Measurements from ENCODE around the gene NPIPB6. TPM values are rescaled to one million over a fixed set of nuclear protein-coding genes. Genes with fewer than 3 reads are reported as not detected.
"Not testable (repeated sequence)": the region's sequence is repeated elsewhere in the genome, so short reads cannot be mapped to it uniquely, and the experiment has no call there.

Gene NPIPB6
- 1.7 TPM for total RNA-seq

GRCh38 chr16:28363408-28363807, at the start of gene NPIPB6:
TSS of gene NPIPB6 (minus strand) at chr16:28363508. CDS start at chr16:28362822, 686 bp downstream.
- H3K27ac ChIP-seq; H3K4me3 ChIP-seq; intact Hi-C loops (cut with DNase I); H3K27me3 ChIP-seq; DNase-seq (ENCODE audit: low spot score in 2 of 2); H3K4me1 ChIP-seq; H3K36me3 ChIP-seq; H3K9me3 ChIP-seq: not testable (repeated sequence)

GRCh38 chr16:28403220-28404072, 40.1 kb upstream of the NPIPB6 start, which contains the start of gene EIF3CL:
TSS of gene EIF3CL (minus strand) at chr16:28403841. CDS start at chr16:28403618, 223 bp downstream.
- H3K4me3 ChIP-seq, result peak within 1 kb of the TSS in 1 of 2 donors; percentile 51
- intact Hi-C loops (cut with DNase I); H3K27me3 ChIP-seq: not testable (repeated sequence)

GRCh38 chr16:28392054-28392453, 28.7 kb upstream of the NPIPB6 start:
- H3K4me1 ChIP-seq; DNase-seq (ENCODE audit: low spot score in 2 of 2); H3K27ac ChIP-seq; H3K27me3 ChIP-seq; H3K36me3 ChIP-seq; intact Hi-C loops (cut with DNase I); H3K4me3 ChIP-seq; H3K9me3 ChIP-seq: not testable (repeated sequence)

More at GRCh38 chr16:28403220-28404072, 40.1 kb upstream of the NPIPB6 start, which contains the start of gene EIF3CL:
- H3K4me1 ChIP-seq; H3K36me3 ChIP-seq; H3K9me3 ChIP-seq; DNase-seq (ENCODE audit: low spot score in 2 of 2); H3K27ac ChIP-seq: not testable (repeated sequence)

DNA sequence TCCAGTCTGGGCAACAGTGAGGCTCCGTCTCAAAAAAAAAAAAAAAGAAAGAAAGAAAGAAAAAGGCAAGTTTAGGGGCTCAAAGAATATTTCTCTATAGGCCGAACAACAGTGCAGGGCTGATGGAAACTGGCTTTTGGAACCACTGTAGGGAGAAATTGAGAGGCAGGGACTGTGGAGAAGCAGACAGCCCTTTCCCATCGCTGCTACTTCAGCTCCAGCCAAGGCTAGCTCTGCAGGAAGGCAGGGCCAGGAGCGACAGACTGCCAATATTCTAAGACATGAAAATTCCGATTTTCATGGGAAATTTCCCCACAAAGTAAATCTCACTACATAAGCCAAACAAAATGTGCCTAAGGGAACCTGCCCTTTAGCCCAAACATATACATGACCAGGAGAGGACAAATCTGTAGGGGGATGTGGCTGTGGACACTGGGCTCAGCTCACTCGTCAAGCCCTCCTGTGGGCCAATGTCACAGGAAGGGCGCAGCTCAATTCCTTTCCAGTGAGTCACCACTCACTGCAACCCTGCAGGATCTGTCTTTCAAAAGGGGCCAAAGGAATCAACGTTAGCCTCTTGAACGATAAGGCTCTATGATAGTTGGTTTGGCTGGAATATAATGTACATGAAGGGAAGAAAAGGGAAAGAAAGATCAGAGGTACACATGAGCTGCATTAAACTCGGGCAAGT, 19.0 kb upstream of the NPIPB6 start:
- intact Hi-C loops (cut with DNase I); H3K4me1 ChIP-seq; H3K36me3 ChIP-seq; H3K9me3 ChIP-seq; H3K27ac ChIP-seq; H3K27me3 ChIP-seq; DNase-seq (ENCODE audit: low spot score in 2 of 2); H3K4me3 ChIP-seq: not testable (repeated sequence)

DNA sequence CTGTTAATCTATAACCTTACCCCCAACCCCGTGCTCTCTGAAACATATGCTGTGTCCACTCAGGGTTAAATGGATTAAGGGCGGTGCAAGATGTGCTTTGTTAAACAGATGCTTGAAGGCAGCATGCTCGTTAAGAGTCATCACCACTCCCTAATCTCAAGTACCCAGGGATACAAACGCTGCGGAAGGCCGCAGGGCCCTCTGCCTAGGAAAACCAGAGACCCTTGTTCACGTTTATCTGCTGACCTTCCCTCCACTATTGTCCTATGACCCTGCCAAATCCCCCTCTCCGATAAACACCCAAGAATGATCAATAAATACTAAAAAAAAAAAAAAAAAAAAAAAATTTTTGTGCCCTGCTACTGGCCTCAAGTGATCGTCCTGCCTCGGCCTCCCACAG, 14.5 kb upstream of the NPIPB6 start:
- H3K9me3 ChIP-seq; DNase-seq (ENCODE audit: low spot score in 2 of 2); H3K4me1 ChIP-seq; H3K4me3 ChIP-seq; H3K36me3 ChIP-seq; H3K27me3 ChIP-seq; H3K27ac ChIP-seq; intact Hi-C loops (cut with DNase I): not testable (repeated sequence)

GRCh38 chr16:28377108-28377625, 13.9 kb upstream of the NPIPB6 start:
- intact Hi-C loops (cut with DNase I); H3K4me3 ChIP-seq; H3K36me3 ChIP-seq; H3K9me3 ChIP-seq; H3K4me1 ChIP-seq; H3K27ac ChIP-seq; H3K27me3 ChIP-seq: not testable (repeated sequence)
- peak in 1 of 2 donors; percentile 38 for DNase-seq (ENCODE audit: low spot score in 2 of 2)

DNA sequence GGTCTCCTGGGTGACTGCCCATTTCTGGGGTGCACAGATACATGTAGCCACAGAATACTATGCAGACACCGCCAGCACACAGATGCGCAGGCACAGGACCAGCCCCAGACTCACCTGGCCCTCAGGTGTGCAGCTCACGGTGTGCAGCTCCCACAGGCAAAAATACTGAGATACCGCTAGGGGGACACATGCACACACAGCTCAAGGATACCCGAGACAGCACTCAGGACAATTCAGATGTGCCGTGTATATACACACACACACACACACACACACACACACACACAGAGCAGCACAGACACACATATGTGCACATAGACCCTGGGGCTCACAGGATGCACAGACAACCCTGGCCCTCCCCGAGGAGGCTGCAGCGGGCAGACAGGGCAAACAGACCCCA, 11.8 kb upstream of the NPIPB6 start:
- H3K27ac ChIP-seq; H3K36me3 ChIP-seq; intact Hi-C loops (cut with DNase I); H3K4me3 ChIP-seq; H3K4me1 ChIP-seq; H3K27me3 ChIP-seq; H3K9me3 ChIP-seq; DNase-seq (ENCODE audit: low spot score in 2 of 2): not testable (repeated sequence)

DNA sequence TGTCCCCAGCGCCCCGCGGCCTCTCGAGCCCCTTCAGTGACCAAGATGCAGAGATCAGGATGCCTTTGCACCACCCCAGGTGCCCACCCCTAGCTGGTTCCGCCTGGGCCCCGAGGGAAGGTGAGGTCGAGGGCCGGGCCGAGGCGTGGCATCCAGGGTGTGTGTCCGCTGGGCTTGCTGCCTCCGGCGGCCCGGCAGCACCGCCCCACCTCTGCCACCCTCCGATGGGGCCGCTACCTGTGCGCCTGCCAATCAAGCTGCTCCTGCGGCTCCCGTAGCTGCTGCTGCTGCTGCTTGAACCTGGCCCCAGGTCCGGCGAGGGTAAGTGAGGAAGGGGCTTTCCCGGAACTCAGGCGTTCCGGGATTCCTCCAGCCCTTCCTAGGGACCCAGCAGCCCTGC, 11.0 kb upstream of the NPIPB6 start:
- H3K4me3 ChIP-seq; intact Hi-C loops (cut with DNase I); H3K36me3 ChIP-seq; H3K27ac ChIP-seq; H3K4me1 ChIP-seq; H3K27me3 ChIP-seq; H3K9me3 ChIP-seq: not testable (repeated sequence)
- DNase-seq (ENCODE audit: low spot score in 2 of 2), result peak in 1 of 2 donors; percentile 2

DNA sequence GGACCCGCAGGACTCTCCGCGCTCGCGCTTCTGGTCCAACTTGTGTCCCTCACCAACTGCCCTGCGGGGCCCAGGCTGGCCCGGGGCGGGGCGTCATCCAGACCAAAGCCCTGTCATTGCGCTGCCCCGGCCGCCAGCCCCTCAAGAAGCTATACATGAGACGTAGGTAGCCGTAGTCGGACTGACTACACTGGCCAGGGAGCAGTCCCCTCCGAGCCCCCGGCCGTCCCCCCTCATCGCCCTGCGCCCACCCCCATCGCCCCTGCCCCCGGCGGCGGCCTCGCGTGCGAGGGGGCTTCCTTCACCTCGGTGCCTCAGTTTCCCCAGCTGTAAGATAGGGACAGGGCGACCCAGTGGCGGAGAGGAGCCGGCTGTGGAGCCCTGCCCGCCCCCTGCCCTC, 4.6 kb upstream of the NPIPB6 start:
- H3K27ac ChIP-seq; H3K4me1 ChIP-seq; intact Hi-C loops (cut with DNase I); H3K36me3 ChIP-seq; DNase-seq (ENCODE audit: low spot score in 2 of 2); H3K27me3 ChIP-seq; H3K9me3 ChIP-seq; H3K4me3 ChIP-seq: not testable (repeated sequence)

DNA sequence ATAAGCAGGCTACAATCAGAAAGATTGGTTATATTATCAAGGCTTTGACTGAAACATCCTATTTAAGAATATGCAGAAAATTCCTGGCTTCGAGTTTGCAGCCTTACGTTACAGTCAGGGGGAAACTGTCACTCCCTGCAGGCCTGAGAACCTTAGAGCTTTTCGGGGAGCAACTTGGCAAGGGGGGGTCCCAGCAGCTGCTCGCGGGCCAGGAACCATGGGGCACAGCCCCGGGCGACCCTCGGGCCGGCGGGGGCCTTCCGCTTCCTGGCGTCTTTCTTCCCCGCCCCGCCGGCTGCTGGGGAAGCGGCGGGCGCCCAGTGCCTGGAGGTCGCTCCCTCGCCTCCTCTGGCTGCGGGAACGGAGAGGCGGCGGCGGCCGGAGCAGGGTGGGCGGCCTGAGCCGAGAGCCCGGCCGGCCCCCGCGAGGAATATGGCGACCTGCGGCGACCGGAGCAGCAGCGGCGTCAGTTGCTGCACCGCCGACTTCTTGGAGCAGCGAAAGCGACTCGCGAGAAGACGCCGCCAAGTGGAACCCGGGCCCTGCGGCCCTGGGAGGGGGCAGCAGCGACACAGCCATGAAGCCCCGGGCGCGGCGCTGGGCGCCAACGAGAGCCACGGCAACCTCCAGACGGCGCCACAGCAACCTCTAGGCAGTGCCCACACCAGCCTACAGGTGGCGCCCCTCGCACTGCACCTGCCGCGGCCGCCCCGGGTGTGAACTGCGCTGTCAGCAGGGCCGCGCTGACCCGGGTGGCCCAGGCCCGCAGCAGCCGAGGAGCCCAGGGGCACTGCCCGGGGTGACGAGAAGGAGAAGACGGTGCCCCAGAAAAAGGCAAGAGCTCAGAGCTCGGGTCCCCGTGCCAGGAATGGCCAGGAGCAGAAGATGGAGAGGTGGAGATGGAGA, 1.2 kb upstream of the NPIPB6 start:
- H3K4me3 ChIP-seq; H3K36me3 ChIP-seq; H3K9me3 ChIP-seq; H3K4me1 ChIP-seq; H3K27ac ChIP-seq; H3K27me3 ChIP-seq; intact Hi-C loops (cut with DNase I); DNase-seq (ENCODE audit: low spot score in 2 of 2): not testable (repeated sequence)

DNA sequence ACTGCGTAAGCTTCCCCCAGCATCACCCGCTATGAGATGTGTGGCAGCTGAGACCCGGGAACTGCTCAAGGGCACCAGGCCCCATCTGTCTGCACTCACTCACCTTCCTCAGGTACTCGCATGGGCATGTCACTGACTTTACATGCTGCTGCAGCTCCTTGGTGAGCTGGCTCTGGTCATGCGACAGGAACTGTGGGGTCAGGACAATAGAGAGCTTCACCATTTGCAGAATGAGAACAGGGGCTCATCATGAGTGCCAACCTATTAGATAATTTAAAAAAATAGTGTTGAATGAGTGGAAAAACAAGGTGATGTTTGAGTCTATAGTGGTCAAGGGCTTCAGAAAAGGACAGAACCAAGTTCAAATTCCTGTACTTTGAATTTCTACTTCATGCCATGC, 708 bp downstream of the NPIPB6 start:
- DNase-seq (ENCODE audit: low spot score in 2 of 2); H3K27ac ChIP-seq; H3K27me3 ChIP-seq; H3K36me3 ChIP-seq; intact Hi-C loops (cut with DNase I); H3K9me3 ChIP-seq; H3K4me3 ChIP-seq; H3K4me1 ChIP-seq: not testable (repeated sequence)

DNA sequence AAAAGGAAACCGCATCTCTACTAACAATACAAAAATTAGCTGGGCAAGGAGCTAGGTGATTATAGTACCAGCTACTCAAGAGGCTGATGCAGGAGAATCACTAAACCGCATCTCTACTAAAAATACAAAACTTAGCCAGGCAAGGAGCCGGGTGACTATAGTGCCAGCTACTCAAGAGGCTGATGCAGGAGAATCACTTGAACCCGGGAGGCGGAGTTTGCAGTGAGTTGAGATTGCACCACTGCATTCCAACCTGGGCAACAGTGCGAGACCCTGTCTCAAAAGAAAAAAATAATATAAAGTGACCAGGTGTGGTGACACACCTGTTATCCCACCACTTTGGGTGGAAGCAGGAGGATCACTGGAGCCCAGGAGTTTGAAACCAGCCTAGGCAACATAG, 25.1 kb downstream of the NPIPB6 start:
- H3K27me3 ChIP-seq; H3K27ac ChIP-seq; intact Hi-C loops (cut with DNase I); DNase-seq (ENCODE audit: low spot score in 2 of 2); H3K4me3 ChIP-seq; H3K36me3 ChIP-seq; H3K4me1 ChIP-seq; H3K9me3 ChIP-seq: not testable (repeated sequence)

- H3K4me3 ChIP-seq; DNase-seq (ENCODE audit: low spot score in 2 of 2); H3K9me3 ChIP-seq; H3K27me3 ChIP-seq; H3K27ac ChIP-seq; H3K36me3 ChIP-seq; intact Hi-C loops (cut with DNase I); H3K4me1 ChIP-seq: not testable (repeated sequence)
Measured at GRCh38 chr16:28336940-28337710, 26.2 kb downstream of the NPIPB6 start.
